HT-29 (cell line): Measurements from ENCODE around the gene FYB2. TPM values are rescaled to one million over a fixed set of nuclear protein-coding genes. Genes with fewer than 3 reads are reported as not detected.
"Not testable (repeated sequence)": the region's sequence is repeated elsewhere in the genome, so short reads cannot be mapped to it uniquely, and the experiment has no call there.

Source experiments
- DNase-seq: peaks from one replicate; pipeline ENCODE4 v3.0.0-alpha.2; 2015; ENCODE audit warnings: low spot score
- total RNA-seq: library from RNA; depleted of rRNA; stranded (reverse); fragments of >200 nt; shearing (Covaris generic); gene quantifications from 2 replicates; pipeline ENCODE4 v1.2.3, GENCODE V29; 2014

The FYB2 gene
- total RNA-seq, 1 experiment from 2014 or later: not detected

DNA sequence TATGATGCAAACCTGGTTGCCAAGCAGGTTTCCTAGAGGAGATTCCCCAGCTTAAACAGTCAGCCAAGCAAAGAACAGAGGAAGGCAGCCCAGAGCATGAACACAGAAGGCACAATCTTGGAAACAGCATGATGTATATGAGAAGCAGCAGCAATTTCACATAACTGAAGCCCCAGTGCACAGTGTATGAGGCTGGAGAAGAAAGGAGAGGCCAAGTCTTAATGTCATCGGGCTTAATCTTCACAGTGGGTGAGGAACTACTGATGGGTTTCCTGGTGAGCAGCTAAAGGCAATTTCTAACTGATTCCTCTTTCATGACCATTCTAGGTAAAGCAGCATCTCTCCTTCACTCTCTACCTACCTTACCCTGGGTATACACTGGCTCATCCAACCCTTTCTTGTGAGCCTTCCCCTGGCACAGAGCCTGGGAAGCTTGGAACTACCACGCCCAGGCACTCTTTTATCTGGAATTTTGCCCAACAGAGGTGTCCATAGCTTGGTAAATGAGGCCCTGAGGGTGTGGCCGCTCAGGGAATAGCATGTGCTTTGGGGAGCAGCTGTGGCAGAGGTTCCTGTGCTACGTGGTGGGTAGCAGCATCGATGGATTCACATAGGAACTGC lies 22.0 kb downstream of the FYB2 start:
- DNase-seq: no peak

DNA sequence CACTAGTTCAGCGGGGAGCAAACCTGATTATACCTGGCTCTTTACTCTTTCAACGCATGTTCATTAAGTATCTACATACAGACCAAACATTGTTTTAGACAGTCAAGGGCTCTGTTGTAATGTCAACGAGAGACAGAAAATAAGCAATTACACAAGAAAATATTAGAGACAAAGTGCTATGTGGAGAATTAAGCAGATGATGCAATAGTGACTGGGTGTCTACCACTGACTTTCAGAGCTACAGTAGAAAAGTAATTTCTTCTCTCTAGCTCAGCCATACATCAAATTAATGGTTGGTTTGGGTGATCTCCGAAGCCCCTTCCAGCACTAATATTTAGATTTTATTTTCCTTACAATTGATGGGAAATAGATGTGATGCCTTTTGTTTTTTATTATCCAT lies 23.3 kb downstream of the FYB2 start:
- DNase-seq: no peak

DNA sequence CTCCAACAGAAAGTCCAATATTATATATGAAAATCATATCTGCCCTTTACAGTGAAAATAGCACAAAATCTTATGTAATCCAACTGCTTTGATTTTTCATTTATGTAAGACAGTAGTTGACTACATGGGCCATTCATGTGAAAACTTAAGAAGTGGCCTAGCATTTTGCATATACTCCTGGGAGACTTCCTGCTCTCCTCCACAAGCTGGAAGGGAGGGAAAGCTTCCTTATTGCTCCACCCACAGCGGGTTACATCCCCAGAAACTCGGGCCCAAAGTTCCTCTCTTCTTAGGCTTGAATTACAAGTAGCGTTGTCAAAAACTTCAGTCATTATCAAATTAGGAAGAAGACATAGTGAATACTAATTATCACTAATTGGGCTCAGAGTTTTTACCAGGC lies 29.2 kb downstream of the FYB2 start:
- no peak for DNase-seq

DNA sequence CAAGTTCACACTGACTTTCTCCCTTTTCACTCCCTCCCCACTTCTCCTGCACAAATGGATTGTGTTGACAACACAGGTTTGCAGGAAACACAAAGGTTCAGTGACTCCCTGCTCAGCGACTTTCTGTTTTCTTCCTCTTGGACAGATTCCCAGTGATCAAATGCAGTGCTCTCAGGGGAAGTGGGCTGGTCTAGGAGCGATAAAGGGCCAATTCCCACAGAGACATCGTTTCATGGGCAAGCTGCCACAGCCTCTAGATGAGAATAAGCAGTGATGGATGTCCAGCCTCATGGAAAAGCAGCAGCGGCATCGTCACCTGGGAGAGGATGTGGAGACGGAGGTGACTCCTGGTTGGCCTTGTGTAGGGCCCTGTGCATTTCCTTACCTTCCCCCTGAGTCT lies 30.6 kb downstream of the FYB2 start:
- no peak for DNase-seq

DNA sequence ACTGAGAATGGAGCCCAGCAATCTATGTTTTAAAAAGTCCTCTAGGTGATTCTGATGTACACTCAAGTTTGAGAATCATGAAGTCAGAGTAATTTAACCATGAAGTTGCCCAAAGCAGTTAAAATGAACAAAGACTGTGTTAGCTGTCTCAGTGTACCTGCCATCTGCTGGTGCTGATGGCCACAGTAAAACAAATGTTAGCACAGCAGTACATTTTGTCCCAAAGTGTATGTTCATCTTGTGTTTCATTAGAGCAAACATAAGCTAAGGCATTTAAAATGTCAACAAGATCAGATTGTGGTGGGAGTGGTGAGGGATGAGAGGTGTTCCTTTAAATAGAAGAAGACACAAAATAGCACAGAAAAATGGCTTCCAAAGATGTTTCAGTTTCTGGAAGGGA lies 31.1 kb downstream of the FYB2 start:
- no peak for DNase-seq

DNA sequence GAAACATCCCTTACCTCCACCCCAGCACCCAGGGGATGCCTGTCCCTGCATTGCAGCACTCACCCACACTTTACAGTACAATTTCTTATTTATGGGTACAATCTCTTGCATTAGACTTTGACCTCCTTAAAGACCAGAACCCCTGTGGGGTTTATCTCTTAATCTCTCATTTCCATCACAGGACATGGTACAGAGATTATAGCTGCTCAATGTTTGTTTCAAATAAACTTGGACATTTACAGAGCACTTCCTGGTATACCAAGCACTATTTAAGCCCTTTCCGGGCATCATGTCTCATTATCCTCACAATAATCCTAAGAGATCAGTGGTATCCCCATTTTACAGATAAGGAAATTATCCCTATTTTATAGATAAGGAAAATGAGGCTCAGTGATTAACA lies 31.9 kb downstream of the FYB2 start:
- DNase-seq: no peak

DNA sequence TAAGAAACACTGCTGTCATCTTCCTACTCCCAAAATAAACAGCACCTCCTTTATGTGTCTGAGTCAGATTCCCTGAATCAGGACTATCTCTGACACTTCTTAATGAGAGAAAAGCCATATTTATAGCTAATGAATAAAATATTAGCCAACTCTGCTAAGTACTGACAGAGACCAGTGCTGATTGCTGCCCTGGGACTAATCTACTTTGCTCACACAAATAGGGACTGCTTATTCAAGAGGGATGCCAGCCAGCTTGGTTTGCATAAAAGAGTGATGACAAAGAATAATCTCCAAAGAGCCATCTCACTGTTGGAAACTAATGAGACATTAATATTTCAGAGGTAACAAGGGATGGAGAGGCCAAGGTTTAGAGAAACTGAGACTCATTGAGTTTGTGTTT lies 36.4 kb downstream of the FYB2 start:
- DNase-seq: no peak

DNA sequence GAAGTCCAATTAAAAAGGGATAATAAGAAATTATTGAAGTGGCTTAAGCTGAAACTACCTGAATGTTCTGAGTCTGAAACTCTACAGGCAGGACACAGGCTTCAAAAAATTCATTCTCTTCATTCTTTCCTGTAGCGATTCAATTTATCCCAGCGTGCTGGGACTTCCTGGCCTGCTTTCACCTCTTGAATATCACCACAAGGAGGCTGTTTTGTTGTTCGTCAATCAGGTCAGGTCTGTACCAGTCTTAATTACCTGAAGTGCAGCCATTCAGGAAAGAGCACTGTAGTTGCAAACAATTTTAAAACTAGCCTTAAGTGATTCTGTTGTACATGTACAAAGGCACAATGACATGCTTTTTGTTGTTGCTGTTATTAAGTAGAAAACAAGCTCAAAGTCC lies 38.4 kb downstream of the FYB2 start:
- no peak for DNase-seq

DNA sequence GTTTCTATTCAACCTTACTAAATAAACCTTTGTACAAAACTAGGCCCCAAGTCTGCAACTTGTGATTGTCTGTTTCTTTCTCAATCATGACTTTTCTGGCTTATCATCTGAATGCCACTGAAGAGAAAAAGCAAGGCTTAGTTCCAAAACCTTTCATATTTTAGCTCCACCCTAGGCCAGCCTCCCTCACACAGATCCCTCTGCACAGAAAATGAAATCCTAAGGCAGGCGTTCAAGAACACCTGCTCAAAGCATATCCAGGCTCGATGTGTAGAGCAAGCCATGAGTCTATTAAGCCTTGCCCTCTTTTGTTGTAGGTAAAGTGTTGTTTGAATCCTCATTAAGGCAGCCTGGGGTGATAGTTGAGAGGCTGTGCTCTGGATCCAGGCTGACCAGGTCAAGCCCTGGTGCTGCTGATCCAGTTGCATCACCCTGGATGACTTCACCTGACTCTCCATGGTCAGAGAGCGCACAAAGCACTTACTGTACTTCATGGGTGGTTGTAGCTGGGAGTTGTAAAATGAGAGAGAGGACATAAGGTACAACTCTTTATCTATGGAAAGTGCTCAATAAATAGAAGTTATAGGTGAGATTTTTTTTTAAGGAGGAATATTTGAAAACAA lies 39.0 kb downstream of the FYB2 start:
- no peak for DNase-seq

DNA sequence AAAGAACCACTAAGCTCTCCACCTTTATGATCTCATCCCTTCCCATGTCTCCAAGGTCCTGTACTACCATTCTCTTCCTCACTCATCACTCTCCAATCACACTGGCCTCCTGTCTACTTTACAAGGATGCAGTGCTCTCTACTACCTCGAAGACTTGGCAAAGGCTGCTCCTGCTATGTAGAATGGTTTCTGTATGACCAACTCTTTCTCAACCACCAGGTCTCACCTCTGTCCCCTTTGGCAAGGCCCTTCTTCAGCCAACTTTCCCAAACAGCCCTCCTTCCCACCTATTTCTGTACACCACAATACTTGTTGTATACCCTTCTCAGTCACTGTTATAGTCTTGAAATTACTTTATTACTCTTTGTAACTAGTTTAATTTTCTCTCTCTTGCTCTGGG lies 41.2 kb downstream of the FYB2 start:
- no peak for DNase-seq

DNA sequence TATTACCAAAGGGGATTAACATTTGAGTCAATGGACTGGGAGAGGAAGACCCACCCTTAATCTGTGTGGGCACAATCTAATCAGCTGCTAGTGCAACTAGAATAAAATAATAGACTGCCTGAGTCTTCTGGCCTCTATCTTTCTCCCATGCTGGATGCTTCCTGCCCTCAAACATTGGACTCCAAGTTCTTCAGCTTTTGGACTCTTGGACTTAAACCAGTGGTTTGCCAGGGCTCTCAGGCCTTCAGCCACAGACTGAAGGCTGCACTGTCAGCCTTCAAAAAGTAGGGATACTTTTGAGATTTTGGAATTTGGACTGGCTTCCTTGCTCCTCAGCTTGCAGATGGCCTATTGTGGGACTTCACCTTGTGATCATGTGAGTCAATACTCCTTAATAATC lies 44.5 kb downstream of the FYB2 start:
- not testable (repeated sequence) for DNase-seq

DNA sequence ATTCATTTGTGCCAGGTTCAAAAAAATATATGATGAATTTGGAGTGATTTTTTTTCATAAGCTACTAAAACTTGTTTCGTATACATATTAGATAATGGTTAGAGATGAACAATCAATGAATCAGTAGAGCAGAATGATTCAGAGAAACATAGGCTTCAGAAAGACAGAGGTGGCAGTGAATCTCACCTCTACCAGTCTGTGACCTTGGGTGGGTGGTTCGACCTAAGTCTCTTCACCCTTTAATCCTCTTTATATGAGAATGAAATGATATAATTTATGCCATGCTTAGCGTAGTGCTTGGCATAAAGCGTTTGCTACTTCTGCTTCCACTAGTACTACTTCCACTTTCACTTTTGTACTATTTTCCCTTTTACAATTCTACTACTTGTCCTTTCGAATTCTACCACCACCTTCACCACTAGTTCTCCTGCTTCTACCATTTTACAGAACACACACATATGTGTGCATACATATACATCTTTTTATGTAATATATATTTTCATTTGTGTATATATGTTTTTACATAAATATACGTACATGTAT lies 45.1 kb downstream of the FYB2 start:
- no peak for DNase-seq

DNA sequence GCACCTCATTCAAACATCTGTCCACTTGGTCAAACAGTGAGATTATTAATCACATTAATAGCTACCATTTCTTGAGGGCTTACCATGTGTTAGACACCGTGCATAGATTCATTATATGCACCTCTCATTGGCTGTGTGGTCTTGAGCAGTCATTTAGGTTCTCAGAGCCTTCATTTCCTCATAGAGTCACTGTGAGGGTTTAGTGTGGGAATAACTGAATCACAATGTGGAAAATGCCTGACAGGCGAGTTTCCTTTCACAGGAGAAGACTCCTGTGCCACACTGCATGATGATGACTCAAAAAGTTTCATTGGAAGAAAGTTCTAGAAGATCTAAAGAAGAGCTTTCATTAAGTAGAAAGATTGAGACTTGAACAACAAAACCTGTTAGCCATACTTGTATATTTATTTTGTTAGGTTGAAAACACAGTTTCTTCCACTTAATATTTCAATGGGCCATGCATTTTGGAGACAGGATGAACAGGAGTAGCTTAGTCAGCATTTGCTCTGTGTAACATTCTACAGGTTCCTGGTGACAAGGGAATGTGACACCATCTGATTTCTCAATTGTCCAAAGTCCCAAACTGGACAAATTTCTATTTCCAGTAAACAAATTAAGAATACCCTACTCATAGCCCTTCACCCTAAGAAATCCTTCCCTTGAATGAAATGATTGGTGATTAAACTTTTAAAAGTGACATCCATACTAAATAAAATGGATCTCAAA lies 45.7 kb downstream of the FYB2 start:
- no peak for DNase-seq

DNA sequence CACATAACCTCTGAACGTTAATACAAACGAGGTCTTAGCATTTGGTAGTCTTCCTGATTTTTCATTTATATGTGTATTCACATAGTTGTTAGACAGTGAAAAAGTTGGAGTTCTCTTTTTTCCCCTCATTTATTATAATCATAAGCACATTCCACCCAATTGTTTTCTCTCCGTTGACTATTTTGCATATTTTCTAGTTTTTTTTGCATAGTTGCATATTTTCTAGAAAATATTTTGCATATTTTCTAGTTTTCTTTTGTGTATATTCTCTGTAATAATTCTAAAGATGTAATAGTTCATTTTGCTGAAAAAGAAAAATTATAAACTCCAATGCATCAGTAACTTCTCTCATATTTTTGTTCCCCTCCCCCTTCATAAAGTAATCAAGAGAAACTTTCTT lies 47.5 kb downstream of the FYB2 start:
- no peak for DNase-seq

DNA sequence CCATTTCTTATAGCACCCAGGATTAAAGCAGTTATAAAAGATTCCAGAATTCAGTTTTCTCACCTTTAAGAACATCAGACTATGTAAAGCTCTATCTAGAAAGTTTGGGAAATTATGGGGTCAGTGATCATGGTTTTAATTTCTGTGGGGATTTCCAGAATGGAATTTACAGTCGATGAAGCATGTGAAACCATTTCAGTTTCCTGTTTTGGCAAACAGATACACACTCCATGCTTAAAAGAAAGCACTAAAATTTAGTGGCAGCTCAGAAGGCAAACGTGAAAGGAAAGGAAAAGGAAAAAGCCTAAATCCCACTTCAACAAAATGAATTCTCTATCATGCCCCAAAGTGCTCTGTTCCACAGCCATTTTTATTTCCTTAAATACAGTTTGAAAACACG lies 60.4 kb downstream of the FYB2 start:
- no peak for DNase-seq

DNA sequence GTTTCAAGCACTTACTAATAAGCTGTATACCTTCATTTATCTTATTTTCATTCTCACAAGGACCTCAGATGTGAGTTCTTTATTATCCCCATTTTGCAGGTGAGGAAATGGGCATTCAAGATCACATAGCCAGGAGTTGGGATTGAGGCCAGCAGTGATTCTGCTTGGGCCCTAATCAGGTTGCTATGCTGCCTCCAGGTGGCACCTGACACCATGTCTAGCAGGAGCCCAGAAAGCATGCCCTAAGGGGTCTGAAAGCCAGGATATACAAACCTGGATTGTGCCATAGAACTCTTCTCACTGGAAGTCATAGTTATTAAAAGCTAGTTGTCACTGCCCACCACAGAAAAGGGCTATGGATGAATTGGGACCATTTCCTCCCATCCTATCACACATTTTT lies 61.1 kb downstream of the FYB2 start:
- peak; percentile 3 for DNase-seq

DNA sequence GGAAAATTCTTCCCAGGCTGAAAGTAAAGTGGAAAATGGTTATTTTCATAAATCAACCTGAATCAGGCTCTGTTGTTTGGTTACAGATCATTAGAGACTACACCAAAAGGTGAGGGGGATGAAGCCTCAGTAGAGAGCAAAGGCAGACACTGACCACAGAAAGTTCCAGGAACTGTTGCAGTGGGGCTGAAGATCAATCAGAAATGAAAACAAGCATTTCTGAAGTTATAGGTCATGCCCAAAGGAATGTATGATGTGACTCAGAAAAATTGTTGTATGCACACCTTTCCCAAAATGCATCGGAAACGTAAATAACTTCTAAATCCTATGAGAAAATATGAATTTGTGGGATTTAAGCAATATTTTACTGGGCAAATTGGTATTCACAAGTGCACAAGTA lies 63.3 kb downstream of the FYB2 start:
- no peak for DNase-seq

DNA sequence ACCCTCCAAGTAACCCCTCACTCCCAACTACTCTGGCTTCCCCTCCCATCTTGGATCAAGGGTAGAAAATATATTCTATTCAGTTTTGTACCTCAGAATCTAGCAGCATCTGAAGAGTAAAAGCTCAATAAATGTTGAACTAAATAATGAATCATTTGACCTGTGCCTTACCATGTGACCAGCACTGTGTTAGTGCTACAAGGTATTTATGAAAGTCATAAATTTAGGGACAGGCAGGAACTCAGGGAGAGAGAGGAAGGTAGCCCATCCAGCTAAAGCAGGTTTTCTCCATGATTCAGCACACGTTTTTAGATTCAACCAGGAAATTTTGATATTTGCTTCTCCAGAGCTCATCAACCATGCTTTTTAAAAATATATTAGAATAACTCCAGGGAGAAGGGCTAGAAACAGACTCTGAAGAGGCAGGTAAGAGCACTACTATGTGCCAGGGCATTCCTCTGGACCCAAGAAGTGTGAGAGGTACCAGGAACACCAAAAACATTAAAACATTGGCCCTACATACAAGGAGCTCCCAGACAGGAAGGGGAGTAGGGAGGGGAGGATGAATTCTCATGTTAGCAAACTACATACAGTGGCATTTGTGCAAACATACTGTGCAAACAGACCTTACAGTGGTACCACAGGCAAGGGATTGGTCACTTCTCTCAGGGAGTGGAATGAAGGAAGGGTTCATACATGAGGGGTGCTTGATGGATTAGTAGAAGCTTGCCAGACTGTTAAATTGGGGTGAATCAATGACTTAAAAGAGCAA lies 64.3 kb downstream of the FYB2 start:
- DNase-seq: no peak

DNA sequence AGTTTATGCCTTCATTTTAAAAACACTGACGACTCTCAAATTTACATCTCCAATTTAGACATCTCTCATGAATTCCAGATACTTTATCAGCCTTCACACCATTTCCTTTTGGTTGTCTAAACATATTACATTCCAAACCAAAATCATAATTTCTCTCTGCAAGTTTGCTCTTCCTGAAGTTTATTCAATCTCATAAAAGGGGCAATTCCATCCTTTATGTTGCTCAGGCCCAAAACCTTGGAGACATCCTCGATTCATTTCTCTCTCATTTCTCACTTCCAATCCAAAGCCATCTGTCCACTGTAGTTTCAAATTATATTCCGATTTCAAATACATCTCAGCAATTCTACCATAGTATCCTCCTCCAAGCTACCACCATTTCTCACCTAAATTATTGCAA lies 74.0 kb downstream of the FYB2 start:
- no peak for DNase-seq

DNA sequence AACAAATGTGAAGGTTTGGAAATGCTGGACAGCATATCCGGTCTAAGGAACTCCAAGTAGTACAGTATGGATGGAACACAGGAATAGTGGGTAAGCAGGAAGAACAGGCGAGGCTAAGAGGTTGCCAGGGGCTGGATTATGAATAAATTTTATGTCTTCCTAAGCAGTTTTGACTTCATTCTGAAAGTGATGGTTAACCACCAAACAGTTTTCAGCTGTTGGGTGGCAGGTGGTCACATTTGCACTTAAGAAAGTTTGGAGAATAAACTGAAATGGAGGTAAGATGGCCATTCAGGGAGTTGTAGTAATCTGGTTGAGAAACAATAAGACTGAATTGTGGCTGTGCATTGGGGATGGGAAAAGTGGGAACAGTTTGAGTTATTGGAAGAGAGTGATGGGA lies 90.2 kb downstream of the FYB2 start:
- no peak for DNase-seq

DNA sequence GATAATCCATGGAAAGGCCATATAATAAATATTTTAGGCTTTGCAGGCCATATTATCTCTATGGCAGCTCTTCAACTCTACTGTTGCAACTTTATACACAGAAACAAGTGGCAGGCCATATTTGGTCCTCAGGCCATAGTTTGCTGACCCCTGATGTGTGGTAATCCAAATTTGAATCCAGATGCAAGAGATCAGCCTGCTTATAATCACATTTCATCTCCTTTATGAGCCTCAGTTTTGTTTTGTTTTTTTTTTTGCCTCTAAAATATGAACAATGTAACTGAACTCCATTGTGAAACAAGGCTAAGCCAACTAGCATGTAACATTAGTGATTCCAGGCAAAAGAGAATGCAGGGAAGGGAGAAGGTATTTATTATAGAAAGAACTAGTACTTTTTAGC lies 92.5 kb downstream of the FYB2 start:
- no peak for DNase-seq

DNA sequence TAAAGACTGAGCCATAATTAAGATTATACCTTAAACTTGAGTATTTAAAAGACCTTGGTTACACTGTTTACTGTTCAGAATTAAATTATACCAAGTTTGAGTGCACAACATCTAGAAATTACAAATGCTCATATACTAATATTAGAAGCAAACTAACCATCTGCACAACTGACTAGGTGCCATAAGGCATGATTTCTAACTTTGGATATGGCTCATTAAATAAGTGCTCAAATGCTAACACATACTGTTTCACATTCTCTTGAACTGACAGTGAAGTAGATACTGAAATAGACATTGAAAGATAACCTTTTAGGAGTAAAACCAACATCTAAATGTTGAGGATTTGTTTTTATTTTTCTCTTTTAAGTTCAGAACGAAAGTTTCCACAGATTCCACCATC lies 100.0 kb downstream of the FYB2 start:
- DNase-seq: no peak
